Gastroesophageal sphincter (tissue), 4 donors: ENCODE measurements around the gene CMSS1. TPM values are rescaled to one million over a fixed set of nuclear protein-coding genes. Genes with fewer than 3 reads are reported as not detected.

Experiments used
- ATAC-seq: fragments of 150-250 bp; one replicate; pipeline ENCODE4 v1.9.1; 2016; ENCODE audit warnings: mild to moderate bottlenecking, moderate library complexity
- H3K27ac ChIP-seq, 4 donors: fragments of 200-600 bp; sonication (generic) in 3 of 4; 1 replicate in 3 of 4; 2 replicates in 1 of 4; pipeline ENCODE4 v1.5.1; 2016 to 2019
- H3K27me3 ChIP-seq: fragments of 200-600 bp; sonication (generic); one replicate; pipeline ENCODE4 v1.5.1; 2019
- H3K36me3 ChIP-seq, 2 donors: fragments of 200-600 bp; sonication (generic); one replicate each; pipeline ENCODE4 v1.5.1; 2019; ENCODE audit warnings: control low read depth in 1 of 2
- H3K4me1 ChIP-seq, 3 donors: fragments of 200-600 bp; sonication (generic); 1 replicate in 2 of 3; 2 replicates in 1 of 3; pipeline ENCODE4 v1.5.1; 2016 to 2019; ENCODE audit warnings: control low read depth in 2 of 3
- H3K4me3 ChIP-seq, 2 donors: fragments of 200-600 bp; sonication (generic); one replicate each; pipeline ENCODE4 v1.5.1; 2019; ENCODE audit warnings: mild to moderate bottlenecking in 1 of 2, moderate library complexity in 1 of 2
- H3K9me3 ChIP-seq, 3 donors: fragments of 200-600 bp; sonication (generic); one replicate each; pipeline ENCODE4 v1.5.1; 2017 to 2019; ENCODE audit warnings: control low read depth in 2 of 3
- EP300 ChIP-seq: sonication (generic); formaldehyde crosslinking; IDR thresholded peaks from one replicate; pipeline ENCODE4 v1.6.1; 2017; ENCODE audit warnings: antibody characterized with exemption, mild to moderate bottlenecking
- POLR2A ChIP-seq, 2 donors: fragments of 450-650 bp; IDR thresholded peaks; one replicate each; pipeline ENCODE4 v1.6.1; 2017; ENCODE audit warnings: antibody characterized with exemption in 2 of 2, mild to moderate bottlenecking in 2 of 2, moderate library complexity in 1 of 2
- POLR2AphosphoS5 ChIP-seq: sonication (generic); formaldehyde crosslinking; IDR thresholded peaks from one replicate; pipeline ENCODE4 v1.6.1; 2017; ENCODE audit warnings: antibody characterized with exemption
- WGBS, 2 donors: methylation state at CpG; one replicate each; pipeline ENCODE4 v1.1.5; 2018; ENCODE audit warnings: low coverage in 1 of 2; 5-methylcytosine and 5-hydroxymethylcytosine counted together
- total RNA-seq, 4 donors: library from RNA; depleted of rRNA; stranded (reverse); fragments of >200 nt; gene quantifications; one replicate each; pipeline ENCODE4 v1.1.0, GENCODE V29; 2016
- TF ChIP-seq, protein P1 (sequence below), 4 experiments: fragments of 200-600 bp in 2 of 4; fragments of 450-650 bp in 2 of 4; sonication (generic) in 1 of 4; IDR thresholded peaks; one replicate each; pipeline ENCODE4 v1.5.1; 2017 to 2019; ENCODE audit warnings: antibody characterized with exemption in 4 of 4, mild to moderate bottlenecking in 2 of 4, moderate library complexity in 2 of 4

The CMSS1 gene
- total RNA-seq, 4 donors from 2014 or later = 15.2 to 20.8 (median 16.6) TPM

DNA sequence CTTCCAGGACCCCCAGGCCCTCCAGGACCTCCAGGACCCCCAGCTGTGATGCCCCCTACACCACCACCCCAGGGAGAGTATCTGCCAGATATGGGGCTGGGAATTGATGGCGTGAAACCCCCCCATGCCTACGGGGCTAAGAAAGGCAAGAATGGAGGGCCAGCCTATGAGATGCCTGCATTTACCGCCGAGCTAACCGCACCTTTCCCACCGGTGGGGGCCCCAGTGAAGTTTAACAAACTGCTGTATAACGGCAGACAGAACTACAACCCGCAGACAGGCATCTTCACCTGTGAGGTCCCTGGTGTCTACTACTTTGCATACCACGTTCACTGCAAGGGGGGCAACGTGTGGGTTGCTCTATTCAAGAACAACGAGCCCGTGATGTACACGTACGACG lies 22.1 kb upstream of the CMSS1 start:
- no peak for TF ChIP-seq POLR2A (IDR thresholded peaks at IDR 0.05)
- TF ChIP-seq EP300 = no peak
- TF ChIP-seq, protein P1, sequence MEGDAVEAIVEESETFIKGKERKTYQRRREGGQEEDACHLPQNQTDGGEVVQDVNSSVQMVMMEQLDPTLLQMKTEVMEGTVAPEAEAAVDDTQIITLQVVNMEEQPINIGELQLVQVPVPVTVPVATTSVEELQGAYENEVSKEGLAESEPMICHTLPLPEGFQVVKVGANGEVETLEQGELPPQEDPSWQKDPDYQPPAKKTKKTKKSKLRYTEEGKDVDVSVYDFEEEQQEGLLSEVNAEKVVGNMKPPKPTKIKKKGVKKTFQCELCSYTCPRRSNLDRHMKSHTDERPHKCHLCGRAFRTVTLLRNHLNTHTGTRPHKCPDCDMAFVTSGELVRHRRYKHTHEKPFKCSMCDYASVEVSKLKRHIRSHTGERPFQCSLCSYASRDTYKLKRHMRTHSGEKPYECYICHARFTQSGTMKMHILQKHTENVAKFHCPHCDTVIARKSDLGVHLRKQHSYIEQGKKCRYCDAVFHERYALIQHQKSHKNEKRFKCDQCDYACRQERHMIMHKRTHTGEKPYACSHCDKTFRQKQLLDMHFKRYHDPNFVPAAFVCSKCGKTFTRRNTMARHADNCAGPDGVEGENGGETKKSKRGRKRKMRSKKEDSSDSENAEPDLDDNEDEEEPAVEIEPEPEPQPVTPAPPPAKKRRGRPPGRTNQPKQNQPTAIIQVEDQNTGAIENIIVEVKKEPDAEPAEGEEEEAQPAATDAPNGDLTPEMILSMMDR (IDR thresholded peaks at IDR 0.05) = no peak
- TF ChIP-seq POLR2AphosphoS5 = no peak
- Histone ChIP-seq H3K27me3 (no peaks in the 10 kb centered on the region), H3K4me3 (no peak overlapping the region), H3K36me3 (peaks cover 0 to 13% of the 10 kb centered on the region in 2 donors), H3K9me3 (no peaks in the 10 kb centered on the region), H3K27ac (no peak overlapping the region), H3K4me1 (no peaks in the 10 kb centered on the region)
- no peak for ATAC-seq
- 84 to 100% methylated on average over 1 to 10 of the region's 15 CpGs for WGBS, 2 donors

- no peak for TF ChIP-seq POLR2A (IDR thresholded peaks at IDR 0.05)
- no peak for TF ChIP-seq POLR2AphosphoS5
- TF ChIP-seq, protein P1 (IDR thresholded peaks at IDR 0.05) = no peak
- TF ChIP-seq EP300 = no peak
- 79 to 83% methylated on average over 2 to 3 of the region's 4 CpGs for WGBS, 2 donors
- ATAC-seq = no peak
- Histone ChIP-seq H3K4me1 (no peaks in the 10 kb centered on the region), H3K4me3 (no peak overlapping the region), H3K27me3 (no peaks in the 10 kb centered on the region), H3K36me3 (peaks cover 0 to 9% of the 10 kb centered on the region in 2 donors), H3K9me3 (no peaks in the 10 kb centered on the region), H3K27ac (no peak overlapping the region)
These were observed 18.2 kb upstream of the CMSS1 start for GRCh38 chr3:99799422-99799821.

- no peak for ATAC-seq
- H3K27me3 ChIP-seq = no peaks in the 10 kb centered on the region
- H3K9me3 ChIP-seq = peaks cover 0 to 13% (median 0%) of the 10 kb centered on the region in 3 donors
- TF ChIP-seq POLR2A (IDR thresholded peaks at IDR 0.05) (no peak), POLR2AphosphoS5 (no peak), EP300 (no peak)
- TF ChIP-seq, protein P1 (IDR thresholded peaks at IDR 0.05) = no peak
- H3K4me1 ChIP-seq = peaks cover 0 to 4% (median 0%) of the 10 kb centered on the region in 3 donors
- H3K4me3 ChIP-seq = no peak overlapping the region
- no peaks in the 10 kb centered on the region for H3K36me3 ChIP-seq
- 57 to 64% methylated on average over 1 of the region's 1 CpG for WGBS, 2 donors
- no peak overlapping the region for H3K27ac ChIP-seq
These were observed 14.4 kb upstream of the CMSS1 start for GRCh38 chr3:99803297-99803696.

- H3K4me3 ChIP-seq = no peak overlapping the region
- H3K27ac ChIP-seq = no peak overlapping the region
- peaks cover 0 to 4% (median 0%) of the 10 kb centered on the region in 3 donors for H3K4me1 ChIP-seq
- TF ChIP-seq POLR2AphosphoS5 = no peak
- no peak for TF ChIP-seq POLR2A (IDR thresholded peaks at IDR 0.05)
- TF ChIP-seq, protein P1 (IDR thresholded peaks at IDR 0.05) = no peak
- TF ChIP-seq EP300 = no peak
- no peak for ATAC-seq
- 86 to 100% methylated on average over 1 of the region's 2 CpGs for WGBS, 2 donors
- no peaks in the 10 kb centered on the region for H3K36me3 ChIP-seq
- no peaks in the 10 kb centered on the region for H3K27me3 ChIP-seq
- H3K9me3 ChIP-seq = peaks cover 0 to 13% (median 0%) of the 10 kb centered on the region in 3 donors
These were observed 12.5 kb upstream of the CMSS1 start for GRCh38 chr3:99805160-99805559.

DNA sequence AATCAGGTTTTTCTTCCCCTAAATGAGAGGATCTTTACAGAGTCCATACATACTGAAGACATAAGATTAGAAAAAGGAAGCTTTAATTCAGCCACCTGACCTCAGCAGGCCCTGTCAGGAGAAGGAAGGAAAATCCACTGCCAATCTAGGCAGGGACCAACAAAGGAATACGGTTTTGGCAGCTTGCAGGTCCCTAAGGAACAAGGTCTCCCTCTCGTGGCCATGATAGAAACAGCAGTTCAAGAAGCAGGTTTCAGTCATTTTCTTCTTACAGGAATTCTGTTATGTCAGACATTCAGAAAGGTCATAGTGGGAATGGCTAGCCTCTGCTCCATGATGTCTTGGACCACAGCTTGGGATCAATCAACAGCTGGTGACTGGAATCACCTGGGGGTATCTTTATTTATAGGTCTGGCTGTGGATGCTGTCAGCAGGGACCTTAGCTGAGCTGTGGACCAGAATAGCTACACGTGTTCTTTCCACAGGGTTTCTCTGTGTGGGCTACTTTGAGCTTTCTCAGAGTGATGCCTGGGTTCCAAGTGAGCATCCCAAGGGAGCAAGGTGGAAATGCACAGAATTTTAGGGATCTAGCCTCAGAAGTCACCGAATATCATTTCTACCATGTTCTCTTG lies 9.4 kb upstream of the CMSS1 start:
- 40 to 57% methylated on average over 1 to 4 of the region's 4 CpGs for WGBS, 2 donors
- TF ChIP-seq, protein P1 (IDR thresholded peaks at IDR 0.05) = peak; percentile 62 to 81 (median 69)
- no peak for TF ChIP-seq POLR2A (IDR thresholded peaks at IDR 0.05)
- TF ChIP-seq EP300 = no peak
- H3K27ac ChIP-seq = no peak overlapping the region
- H3K9me3 ChIP-seq = peaks cover 0 to 13% (median 0%) of the 10 kb centered on the region in 3 donors
- no peaks in the 10 kb centered on the region for H3K27me3 ChIP-seq
- H3K36me3 ChIP-seq = no peaks in the 10 kb centered on the region
- no peak overlapping the region for H3K4me3 ChIP-seq
- peak; percentile 44 for ATAC-seq
- H3K4me1 ChIP-seq = peaks cover 0 to 4% (median 0%) of the 10 kb centered on the region in 3 donors
